CMK (cell line): ENCODE results near the gene COL23A1.
"Not testable (repeated sequence)": the region's sequence is repeated elsewhere in the genome, so short reads cannot be mapped to it uniquely, and the experiment has no call there.

Source experiments
- DNase-seq: peaks from one replicate; pipeline ENCODE4 v3.0.0-alpha.2; 2010; ENCODE audit warnings: low read depth

COL23A1 gene

GRCh38 chr5:178237431-178238312 is 352.5 kb downstream of the COL23A1 start:
- no peak for DNase-seq

GRCh38 chr5:178236679-178237078 is 353.5 kb downstream of the COL23A1 start:
- DNase-seq, result no peak

- no peak for DNase-seq
Measured at GRCh38 chr5:178236126-178236525, 354.1 kb downstream of the COL23A1 start.

- no peak for DNase-seq
Measured at GRCh38 chr5:178235588-178235974, 354.6 kb downstream of the COL23A1 start.

- DNase-seq, result peak; percentile 61
Measured at GRCh38 chr5:178234750-178235587, 355.2 kb downstream of the COL23A1 start.

GRCh38 chr5:178234121-178234749 is 356.0 kb downstream of the COL23A1 start:
- DNase-seq, result no peak

GRCh38 chr5:178232920-178233429 is 357.2 kb downstream of the COL23A1 start:
- DNase-seq, result no peak

GRCh38 chr5:178232124-178232919 is 357.9 kb downstream of the COL23A1 start, which contains the start of gene PHYKPL:
Gene PHYKPL, minus strand, starts transcription at chr5:178232802. Its CDS starts 252 bp downstream, at chr5:178232550.
- peak; percentile 70 for DNase-seq

- no peak for DNase-seq
Measured at GRCh38 chr5:178231539-178232123, 358.6 kb downstream of the COL23A1 start.

GRCh38 chr5:178230879-178231538 is 359.2 kb downstream of the COL23A1 start:
- no peak for DNase-seq

GRCh38 chr5:178229861-178230260 is 360.3 kb downstream of the COL23A1 start:
- DNase-seq, result no peak

- DNase-seq, result not testable (repeated sequence)
Measured at GRCh38 chr5:178229111-178229510, 361.1 kb downstream of the COL23A1 start.

- no peak for DNase-seq
Measured at GRCh38 chr5:178228609-178229008, 361.6 kb downstream of the COL23A1 start.

- DNase-seq, result no peak
Measured at GRCh38 chr5:178227929-178228328, 362.3 kb downstream of the COL23A1 start.

GRCh38 chr5:178227138-178227659 is 363.0 kb downstream of the COL23A1 start:
- DNase-seq, result no peak

GRCh38 chr5:178225174-178225573 is 365.0 kb downstream of the COL23A1 start:
- no peak for DNase-seq

- no peak for DNase-seq
Measured at GRCh38 chr5:178224403-178224802, 365.8 kb downstream of the COL23A1 start.

- DNase-seq, result no peak
Measured at GRCh38 chr5:178223828-178224335, 366.3 kb downstream of the COL23A1 start.

- DNase-seq, result no peak
Measured at GRCh38 chr5:178223196-178223773, 366.9 kb downstream of the COL23A1 start.
